Activated CD4-positive, alpha-beta T cell treated with anti-CD3 and anti-CD28 coated beads, Interleukin-2, Interleukin-6, amounts not matched to agents 100 ng/mL and 50 ng/mL, durations not matched to agents 16 hours and 8 hours (primary cell): ENCODE data around the gene PLGLB1.
"Not testable (repeated sequence)": the region's sequence is repeated elsewhere in the genome, so short reads cannot be mapped to it uniquely, and the experiment has no call there.

Source experiments
- DNase-seq: peaks from one replicate; pipeline ENCODE4 v3.0.0-alpha.2; 2020

The PLGLB1 gene

DNA sequence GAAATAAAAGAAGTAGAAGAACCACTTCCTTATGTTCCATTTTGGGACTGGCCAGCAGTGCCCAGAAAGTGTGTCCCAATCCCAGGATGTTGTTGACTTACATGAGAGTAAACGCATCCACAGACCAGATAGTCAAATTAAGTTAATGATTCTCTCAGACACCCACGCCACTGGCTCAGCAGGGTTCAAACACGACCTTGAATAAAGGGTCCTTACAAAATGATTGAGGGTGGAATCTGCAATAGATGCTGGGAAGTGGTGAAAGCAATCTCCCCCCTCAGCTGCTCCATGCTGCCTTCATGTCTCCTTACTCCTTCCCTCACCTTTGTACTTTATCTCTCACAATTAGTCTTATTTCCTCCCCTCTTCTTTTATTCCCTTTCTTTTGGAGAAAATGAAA lies at the start of gene PLGLB1:
Gene PLGLB1 (minus strand): TSS at position 101 of the 400 bp plus-strand sequence. CDS start 61 bp downstream, at position 40.
- DNase-seq = not testable (repeated sequence)

DNA sequence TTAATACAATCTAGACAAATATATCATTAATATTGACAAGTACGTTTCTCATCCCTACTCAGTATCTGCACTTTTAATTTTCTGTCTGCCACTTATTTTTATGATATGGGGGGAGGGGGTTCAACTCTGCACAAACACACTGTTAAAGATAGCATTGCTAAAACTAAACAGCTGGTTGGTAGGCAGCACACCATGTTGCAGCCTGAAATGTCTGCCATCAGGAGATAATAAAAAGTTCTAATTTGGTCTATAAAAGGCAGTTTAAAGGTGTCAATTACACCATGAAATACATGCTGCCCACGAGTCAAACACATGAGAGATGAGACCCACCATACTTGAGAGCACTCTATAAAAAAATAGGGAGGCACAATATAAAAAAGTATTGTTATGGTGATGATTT lies 42.7 kb upstream of the PLGLB1 start:
- not testable (repeated sequence) for DNase-seq

DNA sequence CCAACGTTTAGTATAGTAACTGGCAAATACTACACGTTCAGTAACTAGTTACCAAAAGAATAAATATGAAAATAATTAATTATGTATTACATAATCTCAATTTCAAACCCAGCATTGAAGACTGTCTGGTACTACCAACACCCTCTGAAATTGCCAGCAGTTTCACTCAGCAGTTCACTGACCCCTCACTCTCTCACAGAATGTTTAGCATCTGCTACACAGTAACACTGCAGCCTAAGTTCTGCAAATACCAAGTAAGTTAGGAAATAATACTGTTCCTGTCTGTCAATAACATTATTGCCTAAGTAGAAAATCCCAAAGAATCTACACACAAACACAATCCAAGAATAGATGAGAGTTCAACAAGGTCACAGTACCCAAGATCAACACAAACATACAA lies 41.8 kb upstream of the PLGLB1 start:
- not testable (repeated sequence) for DNase-seq

DNA sequence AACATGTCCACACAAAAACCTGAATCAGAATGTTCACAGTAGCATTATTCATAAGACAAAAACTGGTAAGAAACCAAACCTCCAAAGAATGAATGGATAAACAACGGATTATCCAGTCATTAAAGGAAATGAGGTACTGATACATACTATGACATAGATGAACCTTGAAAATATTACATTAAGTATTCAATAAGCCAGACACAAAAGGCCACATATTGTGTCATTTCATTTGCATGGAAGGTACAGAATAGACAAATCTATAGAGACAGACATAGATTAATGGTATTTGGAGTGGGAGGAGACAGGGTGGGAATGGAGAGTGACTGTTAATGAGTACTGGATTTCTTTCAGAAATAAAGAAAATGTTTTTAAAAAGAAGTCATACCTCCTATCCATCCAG lies 39.9 kb upstream of the PLGLB1 start:
- not testable (repeated sequence) for DNase-seq

DNA sequence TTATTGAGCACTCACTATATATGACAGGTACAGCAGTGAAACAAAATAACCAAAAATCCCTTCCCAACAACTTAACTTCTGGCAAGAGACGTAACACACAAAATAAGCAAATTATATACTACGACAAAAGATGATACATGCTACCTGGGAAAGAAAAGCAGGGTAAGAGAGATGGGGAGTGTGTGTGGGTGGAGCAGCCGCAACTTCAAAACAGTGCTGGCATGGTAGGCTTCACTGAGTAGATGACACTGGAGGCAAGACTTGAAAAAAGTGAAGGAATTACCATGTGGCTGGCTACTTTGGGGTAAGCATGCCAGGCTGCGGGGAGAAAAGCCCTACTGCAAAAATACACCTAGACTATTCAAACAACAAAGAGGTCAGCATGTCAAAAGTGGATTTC lies 36.0 kb upstream of the PLGLB1 start:
- not testable (repeated sequence) for DNase-seq

DNA sequence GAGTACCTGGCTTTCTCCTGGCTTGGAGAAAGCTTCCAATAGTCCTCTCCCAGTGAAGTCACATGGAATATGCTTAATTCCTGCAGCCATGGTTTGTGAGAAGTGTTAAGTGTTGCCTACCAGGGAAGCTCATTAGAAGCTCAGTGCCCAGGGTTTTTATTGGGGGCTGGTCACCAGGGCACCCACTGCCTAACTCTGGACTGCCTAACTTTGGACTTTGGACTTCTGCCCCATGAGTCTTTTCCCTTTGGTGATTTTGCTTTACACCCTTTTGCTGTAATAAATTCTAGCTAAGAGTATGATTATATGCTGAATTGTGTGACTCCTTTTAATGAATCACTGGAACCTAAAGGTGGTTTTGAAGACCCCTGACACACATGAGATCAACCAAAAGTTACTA lies 35.2 kb upstream of the PLGLB1 start:
- not testable (repeated sequence) for DNase-seq

DNA sequence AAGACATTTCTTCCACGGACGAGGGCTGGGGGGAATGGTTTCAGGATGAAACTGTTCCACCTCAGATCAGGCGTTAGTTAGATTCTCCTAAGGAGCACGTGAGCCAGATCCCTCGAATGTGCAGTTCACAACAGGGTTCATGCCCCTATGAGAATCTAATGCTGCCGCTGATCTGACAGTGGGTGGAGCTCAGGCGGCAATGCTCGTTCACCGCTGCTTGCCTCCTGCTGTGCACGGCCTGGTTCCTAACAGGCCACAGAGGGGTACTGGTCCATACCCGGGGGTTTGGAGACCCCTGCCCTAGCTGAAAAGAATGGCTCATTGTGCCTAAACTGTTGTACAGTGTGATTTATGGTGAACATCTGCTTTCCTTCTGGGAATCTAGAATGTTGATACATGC lies 34.8 kb upstream of the PLGLB1 start:
- not testable (repeated sequence) for DNase-seq

DNA sequence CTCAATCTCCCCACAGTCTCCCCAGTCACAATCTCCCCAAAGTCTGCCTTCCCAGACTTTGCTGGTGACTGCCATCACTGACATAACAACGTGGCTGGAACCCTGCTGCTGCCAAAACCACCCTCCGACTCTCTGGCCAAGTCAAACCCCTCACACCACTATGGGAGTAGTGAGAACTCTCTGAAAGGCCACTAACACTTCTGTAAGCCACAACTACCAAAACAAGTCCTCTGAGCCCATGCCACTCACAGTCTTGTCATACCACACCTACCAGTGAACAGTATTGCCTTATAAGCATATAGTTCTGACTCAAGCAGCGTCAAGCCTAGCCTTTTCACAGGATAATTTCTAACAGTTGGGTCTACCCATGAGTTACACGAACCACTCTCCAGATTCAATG lies 32.7 kb upstream of the PLGLB1 start:
- DNase-seq = not testable (repeated sequence)

DNA sequence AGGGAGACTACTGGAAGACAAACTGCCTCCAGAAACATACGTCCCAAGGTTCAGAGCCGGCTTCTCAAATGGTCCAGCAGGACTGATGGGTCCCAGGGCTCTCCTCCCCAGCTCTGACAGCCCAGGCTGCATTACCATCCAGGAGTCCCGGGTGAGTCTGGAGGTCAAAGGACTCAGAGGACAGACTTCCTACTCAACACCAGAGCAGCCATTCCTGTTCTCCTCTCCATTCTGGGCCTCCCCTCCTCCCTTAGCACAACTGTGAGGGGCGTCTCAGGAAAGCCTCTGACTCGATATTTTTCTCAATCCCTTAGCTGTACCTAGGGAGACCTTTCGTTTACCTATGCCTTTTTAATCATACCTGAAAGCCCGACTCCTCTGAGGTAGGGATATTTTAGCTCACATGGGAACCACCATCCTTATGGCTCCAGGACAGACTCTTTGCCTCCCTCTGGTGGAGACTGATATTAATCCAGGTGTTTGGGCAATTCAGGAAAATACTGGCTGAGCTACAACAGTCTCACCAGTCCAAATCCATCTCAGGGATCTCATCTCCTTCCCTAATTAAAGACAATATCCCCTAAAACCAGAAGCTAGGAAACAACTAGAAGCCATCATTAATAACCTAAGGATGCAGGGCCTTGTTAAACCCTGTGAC lies 19.8 kb upstream of the PLGLB1 start:
- peak; percentile 45 for DNase-seq

DNA sequence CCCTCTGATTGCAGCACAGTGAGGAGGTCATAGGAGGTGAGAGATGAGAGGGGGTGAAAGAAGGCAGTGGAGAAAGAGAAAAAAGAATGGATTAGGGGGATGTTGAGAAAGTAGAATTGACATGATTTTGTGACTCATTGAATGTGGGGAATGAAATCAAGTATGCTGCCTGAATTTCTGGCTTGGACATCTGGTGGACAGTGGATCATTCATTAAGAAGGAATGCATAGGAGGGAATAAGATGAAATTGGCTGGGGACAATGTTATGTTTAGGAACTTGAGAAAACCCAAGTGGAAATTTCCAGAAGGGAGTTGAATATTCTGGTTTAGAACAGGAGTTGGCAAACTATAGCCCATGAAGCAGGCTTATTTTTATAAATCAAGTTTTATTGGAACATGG lies 7.0 kb upstream of the PLGLB1 start:
- DNase-seq = not testable (repeated sequence)

DNA sequence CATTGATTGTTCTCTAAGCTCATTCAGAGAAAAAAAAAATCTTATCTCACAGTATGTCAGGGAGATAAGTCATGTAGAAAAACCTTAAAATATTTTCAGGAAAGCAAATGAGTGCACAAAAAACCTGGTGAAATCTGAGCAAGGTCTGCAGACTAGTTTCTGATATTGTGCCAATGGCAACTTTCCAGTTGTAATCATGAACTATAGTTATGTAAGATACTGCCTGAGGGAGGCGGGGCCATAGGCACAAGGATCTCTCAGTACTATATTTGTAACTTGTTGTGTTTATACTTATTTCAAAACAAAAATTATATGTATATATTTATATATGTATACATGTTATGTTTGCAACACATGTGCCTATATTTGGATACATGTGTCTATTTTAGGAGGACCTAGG lies 5.2 kb upstream of the PLGLB1 start:
- DNase-seq = not testable (repeated sequence)

DNA sequence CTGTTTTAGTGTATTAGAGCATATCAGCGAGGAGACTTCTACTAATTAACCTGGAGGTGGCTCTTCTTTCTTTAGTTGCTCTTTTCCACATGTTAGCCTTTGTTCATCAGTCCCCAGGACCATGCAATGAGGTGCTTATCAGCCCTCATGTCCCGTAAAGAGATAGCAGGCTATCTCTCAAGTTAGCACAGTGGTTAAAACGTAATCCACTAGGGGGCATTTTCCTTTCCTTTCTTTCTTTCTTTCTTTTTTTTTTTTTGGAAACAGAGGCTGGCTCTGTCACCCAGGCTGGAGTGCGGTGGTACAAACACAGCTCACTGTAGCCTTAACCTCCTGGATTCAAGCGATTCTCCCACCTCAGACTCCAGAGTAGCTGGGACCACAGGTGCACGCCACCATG lies 4.3 kb upstream of the PLGLB1 start:
- DNase-seq = not testable (repeated sequence)

DNA sequence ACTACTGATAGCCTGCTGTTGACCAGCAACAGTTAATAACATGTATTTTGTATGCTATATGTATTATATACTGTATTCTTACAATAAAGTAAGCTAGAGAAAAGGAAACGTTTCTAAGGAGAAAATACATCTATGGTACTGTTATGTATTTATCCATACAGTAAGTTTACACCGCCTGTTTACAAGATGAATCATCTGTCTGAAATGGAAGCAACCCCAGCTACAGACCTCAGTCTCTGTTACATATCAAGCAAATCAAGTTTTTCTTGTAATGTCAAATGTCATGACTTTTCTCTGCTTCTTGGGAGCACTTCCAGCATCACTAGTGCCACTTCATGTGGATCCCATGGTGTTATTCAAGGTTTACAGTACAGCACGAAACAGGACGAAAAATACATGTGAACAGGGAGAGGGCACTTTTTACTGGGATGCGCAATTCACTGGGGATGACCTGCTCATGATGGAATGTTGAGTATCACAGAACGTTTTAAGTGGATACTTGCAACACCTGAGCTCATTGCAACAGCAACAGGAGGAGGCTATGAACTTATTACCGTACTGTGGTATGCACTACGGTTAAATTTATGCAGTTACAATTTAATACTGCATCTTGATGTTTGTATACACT lies 2.5 kb upstream of the PLGLB1 start:
- not testable (repeated sequence) for DNase-seq

DNA sequence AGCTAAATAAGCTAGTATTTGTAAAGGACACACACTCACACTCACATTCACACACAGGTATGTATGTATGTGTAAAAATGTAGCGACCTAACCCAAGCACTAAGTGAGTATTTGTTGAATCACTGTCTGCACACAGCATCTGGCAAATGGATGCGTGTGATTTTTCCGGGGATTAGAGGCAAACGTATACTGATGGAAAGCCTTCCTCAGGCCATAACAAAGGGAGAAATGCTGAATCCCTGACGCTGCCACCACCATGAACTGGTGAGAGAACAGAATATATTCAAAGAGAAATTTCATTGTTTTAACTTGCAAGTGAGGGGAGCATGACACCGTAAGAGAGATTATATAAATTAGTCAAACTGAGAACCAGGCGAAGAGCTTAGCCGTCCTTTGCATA lies 601 bp downstream of the PLGLB1 start:
- not testable (repeated sequence) for DNase-seq

DNA sequence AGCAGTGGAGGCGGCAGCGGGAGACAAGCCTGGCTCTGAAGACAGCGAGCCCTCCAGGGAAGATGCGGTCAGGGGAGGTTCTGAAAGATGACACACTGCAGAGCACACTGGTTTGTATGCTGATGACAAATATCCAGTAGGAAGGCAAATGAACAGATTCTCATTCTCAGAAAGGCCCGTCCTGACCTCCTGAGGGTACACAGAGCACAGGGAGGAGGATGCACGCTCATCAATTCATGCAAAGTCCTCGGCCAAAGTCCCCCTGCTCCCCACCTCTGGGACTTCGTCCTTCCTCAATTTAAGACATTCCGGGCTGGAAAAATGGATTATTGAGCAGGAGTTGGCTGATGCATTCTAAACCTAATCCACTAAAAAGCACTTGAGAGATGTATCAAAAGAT lies 2.6 kb downstream of the PLGLB1 start:
- not testable (repeated sequence) for DNase-seq

DNA sequence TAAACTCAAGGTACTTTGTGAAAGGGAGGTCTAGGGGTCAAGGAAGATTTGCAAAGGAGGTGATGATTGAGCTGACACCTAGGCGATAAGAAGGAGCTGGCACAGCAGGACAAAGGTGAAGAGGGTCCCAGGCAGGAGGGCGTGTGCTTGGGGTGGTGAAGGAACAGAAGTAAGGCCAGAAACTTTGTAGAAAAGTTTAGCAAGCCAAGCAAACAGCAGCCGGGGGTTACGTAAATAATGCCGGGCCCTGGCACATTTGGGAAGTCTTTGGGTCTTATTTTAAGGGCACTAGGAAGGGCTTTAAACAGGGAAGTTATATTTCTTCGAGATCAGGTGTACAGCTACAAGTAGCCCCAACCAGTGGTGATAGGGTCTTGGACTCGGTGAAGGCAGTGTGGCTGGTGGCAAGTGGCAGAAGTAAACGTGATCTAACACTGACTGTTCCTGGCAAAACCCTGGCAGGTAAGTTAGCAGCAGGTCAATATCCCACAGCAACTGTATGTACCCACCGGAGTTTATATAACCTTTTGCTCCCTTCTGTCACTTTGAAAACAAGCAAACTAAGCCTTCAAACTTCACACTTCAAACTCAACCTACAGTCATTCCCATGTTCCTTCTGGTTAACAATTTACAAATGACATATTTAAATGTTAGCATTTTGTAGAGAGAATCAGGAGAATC lies 7.0 kb downstream of the PLGLB1 start:
- not testable (repeated sequence) for DNase-seq

DNA sequence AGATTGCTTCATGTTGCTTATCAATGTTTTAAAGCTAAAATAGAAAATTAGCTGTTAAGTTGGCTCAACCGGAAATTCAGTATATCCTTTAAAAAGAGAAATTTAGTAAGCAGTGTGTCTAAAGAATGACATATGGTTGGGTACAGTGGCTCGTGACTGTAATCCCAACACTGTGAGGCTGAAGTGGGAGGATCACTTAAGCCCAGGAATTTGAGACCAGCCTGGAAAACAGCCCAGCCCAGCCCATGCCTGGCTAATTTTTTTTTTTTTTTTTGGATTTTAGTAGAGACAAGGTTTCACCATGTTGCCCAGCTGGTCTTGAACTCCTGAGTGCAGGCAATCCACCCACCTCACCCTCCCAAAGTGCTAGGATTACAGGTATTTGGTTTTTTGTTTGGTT lies 17.2 kb downstream of the PLGLB1 start:
- not testable (repeated sequence) for DNase-seq
